ENCODE data around the gene SYVN1.

Gene SYVN1

DNA sequence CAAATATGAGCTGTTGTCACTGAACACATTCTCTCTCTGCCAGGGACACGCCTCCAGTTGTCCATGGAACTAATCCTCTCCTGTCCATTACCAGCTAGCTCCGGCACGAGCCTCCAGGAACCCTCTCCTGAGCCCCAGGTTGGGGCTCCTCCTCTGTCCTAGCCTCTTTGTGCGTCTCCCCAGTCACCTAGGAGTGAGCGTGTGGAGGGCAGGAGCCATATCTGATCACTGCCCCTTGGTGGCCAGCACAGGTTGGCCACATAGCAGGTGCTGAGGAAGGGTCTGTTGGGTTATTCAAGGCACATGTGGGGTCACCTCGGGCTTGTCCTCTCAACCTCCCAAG, 2.5 kb downstream of the SYVN1 start:
- Histone ChIP-seq H4K20me1 (ENCODE audit: insufficient read depth, low read length) (no peaks in the 10 kb centered on the region), H3K27ac (ENCODE audit: low read depth, low read length, poor library complexity, severe bottlenecking) (peak overlapping the region; percentile 99), H3K79me2 (ENCODE audit: insufficient read depth, low read length) (peaks cover 8% of the 10 kb centered on the region; the same call in 1 of the 2 replicates), H3K4me2 (ENCODE audit: low read length) (peak overlapping the region; percentile 93), H2AFZ (ENCODE audit: low read length) (no peak overlapping the region), H3K36me3 (ENCODE audit: insufficient read depth, low read length) (peaks cover 68% of the 10 kb centered on the region), H3K9ac (ENCODE audit: low read length) (peak overlapping the region; percentile 76), H3K4me1 (ENCODE audit: insufficient read depth, low read length, severe bottlenecking) (peaks cover 50% of the 10 kb centered on the region), H3K9me2 (ENCODE audit: low read depth, low read length) (no peaks in the 10 kb centered on the region), H3K27me3 (ENCODE audit: insufficient read depth, low read length) (no peaks in the 10 kb centered on the region), H3K4me3 (ENCODE audit: low read depth, low read length, poor library complexity, severe bottlenecking) (peak overlapping the region; percentile 95), H3F3A (ENCODE audit: insufficient read depth, low read length) (0 out of 2 replicates have a peak, but pooled peaks cover 11% of the 10 kb centered on the region), H3K9me3 (ENCODE audit: low read length) (no peaks in the 10 kb centered on the region)
- TF ChIP-seq EZH2 (IDR thresholded peaks at IDR 0.05; ENCODE audit: borderline replicate concordance, low read length), result no peak
- TF ChIP-seq, protein P1, sequence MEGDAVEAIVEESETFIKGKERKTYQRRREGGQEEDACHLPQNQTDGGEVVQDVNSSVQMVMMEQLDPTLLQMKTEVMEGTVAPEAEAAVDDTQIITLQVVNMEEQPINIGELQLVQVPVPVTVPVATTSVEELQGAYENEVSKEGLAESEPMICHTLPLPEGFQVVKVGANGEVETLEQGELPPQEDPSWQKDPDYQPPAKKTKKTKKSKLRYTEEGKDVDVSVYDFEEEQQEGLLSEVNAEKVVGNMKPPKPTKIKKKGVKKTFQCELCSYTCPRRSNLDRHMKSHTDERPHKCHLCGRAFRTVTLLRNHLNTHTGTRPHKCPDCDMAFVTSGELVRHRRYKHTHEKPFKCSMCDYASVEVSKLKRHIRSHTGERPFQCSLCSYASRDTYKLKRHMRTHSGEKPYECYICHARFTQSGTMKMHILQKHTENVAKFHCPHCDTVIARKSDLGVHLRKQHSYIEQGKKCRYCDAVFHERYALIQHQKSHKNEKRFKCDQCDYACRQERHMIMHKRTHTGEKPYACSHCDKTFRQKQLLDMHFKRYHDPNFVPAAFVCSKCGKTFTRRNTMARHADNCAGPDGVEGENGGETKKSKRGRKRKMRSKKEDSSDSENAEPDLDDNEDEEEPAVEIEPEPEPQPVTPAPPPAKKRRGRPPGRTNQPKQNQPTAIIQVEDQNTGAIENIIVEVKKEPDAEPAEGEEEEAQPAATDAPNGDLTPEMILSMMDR (IDR thresholded peaks at IDR 0.05; ENCODE audit: low read length), result no peak

- Histone ChIP-seq H3K9me3 (ENCODE audit: low read length) (no peaks in the 10 kb centered on the region), H3K79me2 (ENCODE audit: insufficient read depth, low read length) (peaks cover 8% of the 10 kb centered on the region; the same call in 1 of the 2 replicates), H3K36me3 (ENCODE audit: insufficient read depth, low read length) (peaks cover 73% of the 10 kb centered on the region), H3K27me3 (ENCODE audit: insufficient read depth, low read length) (no peaks in the 10 kb centered on the region), H3K9me2 (ENCODE audit: low read depth, low read length) (no peaks in the 10 kb centered on the region), H3K27ac (ENCODE audit: low read depth, low read length, poor library complexity, severe bottlenecking) (peak overlapping the region; percentile 99), H3K9ac (ENCODE audit: low read length) (peak overlapping the region; percentile 76), H3K4me3 (ENCODE audit: low read depth, low read length, poor library complexity, severe bottlenecking) (peak overlapping the region; percentile 95), H3K4me2 (ENCODE audit: low read length) (peak overlapping the region; percentile 93), H4K20me1 (ENCODE audit: insufficient read depth, low read length) (no peaks in the 10 kb centered on the region), H3K4me1 (ENCODE audit: insufficient read depth, low read length, severe bottlenecking) (peaks cover 48% of the 10 kb centered on the region), H2AFZ (ENCODE audit: low read length) (no peak overlapping the region), H3F3A (ENCODE audit: insufficient read depth, low read length) (peaks cover 14% of the 10 kb centered on the region; the same call in 1 of the 2 replicates)
- TF ChIP-seq, protein P1 (IDR thresholded peaks at IDR 0.05; ENCODE audit: low read length), result no peak
- TF ChIP-seq EZH2 (IDR thresholded peaks at IDR 0.05; ENCODE audit: borderline replicate concordance, low read length), result no peak
Observed at GRCh38 chr11:65131417-65131776, 2.9 kb downstream of the SYVN1 start.

DNA sequence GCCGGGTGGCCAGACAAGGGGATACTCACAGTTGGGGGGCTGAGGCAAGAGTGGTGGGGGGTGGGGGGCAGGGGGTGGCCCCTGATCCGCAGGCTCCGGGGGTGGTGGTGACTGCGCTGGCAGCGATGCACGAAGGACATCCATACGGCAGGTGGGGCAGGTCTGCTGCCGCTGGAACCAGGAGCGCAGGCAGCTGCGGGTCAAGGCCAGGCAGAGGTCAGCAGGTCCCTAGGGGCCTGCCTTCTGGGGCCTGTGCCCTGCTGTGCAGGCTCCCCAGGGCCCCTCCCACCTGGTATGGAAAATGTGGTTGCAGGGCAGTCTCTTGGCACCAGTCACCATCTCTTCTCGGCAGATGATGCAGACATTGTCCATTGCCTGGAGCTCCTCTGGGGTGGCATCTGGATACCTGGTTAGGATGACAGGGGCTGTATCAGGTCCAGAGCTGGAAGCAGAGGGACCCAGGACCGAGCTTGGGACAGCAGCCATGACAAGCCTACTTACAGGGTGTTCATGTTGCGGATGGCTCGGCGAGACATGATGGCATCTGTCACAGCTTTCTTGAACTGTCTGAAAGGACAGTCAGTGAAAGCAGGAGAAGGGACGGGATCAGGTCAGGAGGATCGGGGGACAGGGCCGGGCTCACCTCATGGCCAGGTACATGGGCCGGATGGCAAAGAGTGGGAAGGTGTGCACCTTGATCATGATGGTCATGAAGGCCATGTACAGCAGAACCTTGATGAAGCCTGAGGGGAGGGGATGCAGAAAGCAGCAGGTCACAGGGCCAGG, 3.5 kb downstream of the SYVN1 start:
- Histone ChIP-seq H3F3A (ENCODE audit: insufficient read depth, low read length) (peaks cover 16% of the 10 kb centered on the region; the same call in 1 of the 2 replicates), H3K27me3 (ENCODE audit: insufficient read depth, low read length) (no peaks in the 10 kb centered on the region), H3K4me2 (ENCODE audit: low read length) (peak overlapping the region; percentile 93), H3K9me2 (ENCODE audit: low read depth, low read length) (no peaks in the 10 kb centered on the region), H3K36me3 (ENCODE audit: insufficient read depth, low read length) (peaks cover 79% of the 10 kb centered on the region), H2AFZ (ENCODE audit: low read length) (no peak overlapping the region), H3K9me3 (ENCODE audit: low read length) (no peaks in the 10 kb centered on the region), H3K79me2 (ENCODE audit: insufficient read depth, low read length) (peaks cover 8% of the 10 kb centered on the region; the same call in 1 of the 2 replicates), H3K4me3 (ENCODE audit: low read depth, low read length, poor library complexity, severe bottlenecking) (peak overlapping the region; percentile 95), H3K4me1 (ENCODE audit: insufficient read depth, low read length, severe bottlenecking) (peaks cover 42% of the 10 kb centered on the region), H3K27ac (ENCODE audit: low read depth, low read length, poor library complexity, severe bottlenecking) (peak overlapping the region; percentile 99), H4K20me1 (ENCODE audit: insufficient read depth, low read length) (no peaks in the 10 kb centered on the region), H3K9ac (ENCODE audit: low read length) (peak overlapping the region; percentile 76)
- no peak for TF ChIP-seq EZH2 (IDR thresholded peaks at IDR 0.05; ENCODE audit: borderline replicate concordance, low read length)

Data from OCI-LY1 (cell line).